Testis (tissue), 2 donors: ENCODE results near the gene ELMOD3.

Source experiments
- POLR2A ChIP-seq: fragments of 450-650 bp; IDR thresholded peaks from one replicate; pipeline ENCODE4 v1.6.1; 2017; ENCODE audit warnings: antibody characterized with exemption, mild to moderate bottlenecking, moderate library complexity
- TF ChIP-seq, protein P1 (sequence below), 3 experiments: fragments of 450-650 bp in 2 of 3; fragments of 200-600 bp in 1 of 3; sonication (generic) in 1 of 3; IDR thresholded peaks; one replicate each; pipeline ENCODE4 v1.5.1; 2016 to 2019; ENCODE audit warnings: antibody characterized with exemption in 3 of 3, mild to moderate bottlenecking in 2 of 3, moderate library complexity in 1 of 3

DNA sequence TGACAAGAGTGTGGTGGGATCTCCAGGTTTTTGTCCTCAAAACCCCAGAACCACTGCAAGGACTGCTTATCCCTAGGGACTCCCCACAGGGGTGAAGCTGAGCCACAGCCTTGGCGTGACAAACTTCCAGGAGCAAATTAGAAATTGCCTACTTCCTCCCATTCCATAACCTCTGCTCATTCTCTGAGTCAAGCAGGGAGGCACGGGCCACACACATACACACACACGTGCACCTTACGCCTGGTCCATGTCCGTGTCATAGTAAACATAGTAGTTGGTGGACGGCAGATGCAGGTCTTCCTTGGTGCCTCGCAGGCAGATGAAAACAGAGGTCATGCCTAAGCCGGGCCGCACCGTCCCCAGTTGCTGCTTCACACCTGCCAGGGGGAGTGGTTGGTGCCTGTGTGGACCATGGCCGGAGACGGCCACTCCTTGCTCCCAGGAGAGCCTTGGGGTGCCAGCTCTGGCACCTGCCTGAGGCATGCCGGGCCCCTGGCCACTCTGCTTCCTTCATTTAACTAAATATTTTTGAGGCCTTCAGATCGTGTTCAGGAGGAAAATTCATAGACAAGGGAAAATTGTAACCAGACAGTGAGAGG lies 10.1 kb upstream of the ELMOD3 start:
- TF ChIP-seq, protein P1, sequence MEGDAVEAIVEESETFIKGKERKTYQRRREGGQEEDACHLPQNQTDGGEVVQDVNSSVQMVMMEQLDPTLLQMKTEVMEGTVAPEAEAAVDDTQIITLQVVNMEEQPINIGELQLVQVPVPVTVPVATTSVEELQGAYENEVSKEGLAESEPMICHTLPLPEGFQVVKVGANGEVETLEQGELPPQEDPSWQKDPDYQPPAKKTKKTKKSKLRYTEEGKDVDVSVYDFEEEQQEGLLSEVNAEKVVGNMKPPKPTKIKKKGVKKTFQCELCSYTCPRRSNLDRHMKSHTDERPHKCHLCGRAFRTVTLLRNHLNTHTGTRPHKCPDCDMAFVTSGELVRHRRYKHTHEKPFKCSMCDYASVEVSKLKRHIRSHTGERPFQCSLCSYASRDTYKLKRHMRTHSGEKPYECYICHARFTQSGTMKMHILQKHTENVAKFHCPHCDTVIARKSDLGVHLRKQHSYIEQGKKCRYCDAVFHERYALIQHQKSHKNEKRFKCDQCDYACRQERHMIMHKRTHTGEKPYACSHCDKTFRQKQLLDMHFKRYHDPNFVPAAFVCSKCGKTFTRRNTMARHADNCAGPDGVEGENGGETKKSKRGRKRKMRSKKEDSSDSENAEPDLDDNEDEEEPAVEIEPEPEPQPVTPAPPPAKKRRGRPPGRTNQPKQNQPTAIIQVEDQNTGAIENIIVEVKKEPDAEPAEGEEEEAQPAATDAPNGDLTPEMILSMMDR (IDR thresholded peaks at IDR 0.05): no peak
- no peak for TF ChIP-seq POLR2A
